Adrenal gland (tissue), 12 donors: ENCODE results near the gene CPVL. TPM values are rescaled to one million over a fixed set of nuclear protein-coding genes. Genes with fewer than 3 reads are reported as not detected.

Experiments used
- DNase-seq, 7 donors: peaks; one replicate each; pipeline ENCODE4 v3.0.0-alpha.2; 2019 to 2020
- H3K27ac ChIP-seq, 5 donors: fragments of 200-600 bp; sonication (generic) in 4 of 5; 1 replicate in 3 of 5; 2 replicates in 2 of 5; pipeline versions ENCODE4 v1.5.1 to v1.8.0; 2016 to 2020; ENCODE audit warnings: mild to moderate bottlenecking in 1 of 5
- H3K27me3 ChIP-seq: fragments of 200-600 bp; 2 replicates; pipeline ENCODE4 v1.8.0; 2021
- H3K36me3 ChIP-seq, 2 donors: fragments of 200-600 bp; replicated peaks in 1 of 2; 1 replicate in 1 of 2; 2 replicates in 1 of 2; pipeline versions ENCODE4 v1.5.1 to v1.8.0; 2018 to 2022
- H3K4me1 ChIP-seq, 2 donors: fragments of 200-600 bp; replicated peaks in 1 of 2; 1 replicate in 1 of 2; 2 replicates in 1 of 2; pipeline versions ENCODE4 v1.5.1 to v1.8.0; 2018 to 2021
- H3K4me3 ChIP-seq, 4 donors: fragments of 200-600 bp; sonication (generic) in 3 of 4; one replicate each; pipeline ENCODE4 v1.5.1; 2016 to 2018
- H3K9me3 ChIP-seq, 3 donors: fragments of 200-600 bp; sonication (generic) in 1 of 3; replicated peaks in 1 of 3; 1 replicate in 2 of 3; 2 replicates in 1 of 3; pipeline versions ENCODE4 v1.5.1 to v1.8.0; 2016 to 2021
- CTCF ChIP-seq, 6 experiments: fragments of 450-650 bp in 4 of 6; fragments of 200-600 bp in 2 of 6; sonication (generic) in 1 of 6; IDR thresholded peaks; 1 replicate in 5 of 6; 2 replicates in 1 of 6; pipeline versions ENCODE4 v1.5.1 to v1.8.0; 2016 to 2021; ENCODE audit warnings: antibody characterized with exemption in 6 of 6, mild to moderate bottlenecking in 2 of 6, moderate library complexity in 1 of 6
- POLR2A ChIP-seq, 2 donors: fragments of 450-650 bp; IDR thresholded peaks; one replicate each; pipeline ENCODE4 v1.6.1; 2017; ENCODE audit warnings: antibody characterized with exemption in 2 of 2, mild to moderate bottlenecking in 2 of 2, moderate library complexity in 1 of 2
- WGBS, 4 donors: extraction: QIAGEN DNeasy Blood & Tissue Kit in 2 of 4; methylation state at CpG; one replicate each; pipeline versions ENCODE4 v1.1.5 to v1.1.7; 2013 to 2017; 5-methylcytosine and 5-hydroxymethylcytosine counted together
- intact Hi-C, 2 donors: fragments of 100-400 bp; cut with DNase I; formaldehyde crosslinking; loops; one replicate each; pipeline versions ENCODE4 v1.14.1 to v1.15.0; 2022 to 2023
- polyA plus RNA-seq, 3 donors: library from polyadenylated mRNA; stranded (reverse); fragments of 200-250 nt in 2 of 3; fragments of 350-450 nt in 1 of 3; fragmentation: Illumina TruSeq in 1 of 3; extraction: RNeasy Lipid Tissue Mini Kit (QIAGEN cat#74804) in 1 of 3; gene quantifications; one replicate each; pipeline ENCODE4 v1.2.3, GENCODE V29; 2013 to 2014
- total RNA-seq, 9 donors: library from RNA; depleted of rRNA in 4 of 9; stranded (reverse); fragments of >200 nt in 4 of 9; fragments of 120-200 nt in 1 of 9; fragmentation: NEBNext Ultra II Directional in 1 of 9; extraction: Animal tissue kit (Norgen Biotek cat#: 25700) in 1 of 9; gene quantifications; one replicate each; pipeline versions ENCODE4 v1.1.0 to v1.2.4, GENCODE V29; 2013 to 2023
- donor health status: healthy with polysubstance abuse.
- donor health status: Bipolar disorder and iron deficiency.
- donor health status: DM: yes; HTN: yes; CAD: no.
- donor health status: DM: no; HTN: no; CAD: no.
- donor health status: DM: no; HTN: no; CAD: no.
- donor health status: DM: yes; HTN: yes; CAD: no.

Gene CPVL
- total and polyA plus RNA-seq, 12 donors, result 3.2 to 61.7 (median 32.7) TPM

GRCh38 chr7:29102558-29103151 lies 43.7 kb downstream of the CPVL start:
- Histone ChIP-seq H3K9me3 (no peaks in the 10 kb centered on the region), H3K4me3 (no peak overlapping the region), H3K4me1 (peaks cover 8 to 11% of the 10 kb centered on the region in 2 donors), H3K27ac (peak overlapping the region in 1 of 5 donors; percentile 55), H3K27me3 (no peaks in the 10 kb centered on the region), H3K36me3 (no peaks in the 10 kb centered on the region)
- peak; percentile 61 to 88 (median 69) for DNase-seq
- intact Hi-C loops, result loop anchor here in 1 of 2 donors (5.0 kb wide), 1 partner anchor 145 kb away; the partner anchor contains the start of gene TRIL
- TF ChIP-seq CTCF (IDR thresholded peaks at IDR 0.05) (peak; percentile 46 to 73 (median 62)), POLR2A (IDR thresholded peaks at IDR 0.05) (no peak)
- 5 to 7% (median 5%) methylated on average over 7 of the region's 7 CpGs for WGBS, 4 donors

GRCh38 chr7:29100924-29101323 lies 45.4 kb downstream of the CPVL start:
- H3K9me3 ChIP-seq, result no peaks in the 10 kb centered on the region
- no peak overlapping the region for H3K27ac ChIP-seq
- intact Hi-C loops, result loop anchor here in 1 of 2 donors (5.0 kb wide), 1 partner anchor 144 kb away; the partner anchor contains the start of gene TRIL
- peaks cover 8 to 11% of the 10 kb centered on the region in 2 donors for H3K4me1 ChIP-seq
- WGBS, 4 donors, result 50 to 75% (median 57%) methylated on average over 1 of the region's 1 CpG
- DNase-seq, result no peak
- H3K27me3 ChIP-seq, result no peaks in the 10 kb centered on the region
- H3K4me3 ChIP-seq, result no peak overlapping the region
- TF ChIP-seq POLR2A (IDR thresholded peaks at IDR 0.05) (no peak), CTCF (IDR thresholded peaks at IDR 0.05) (no peak)
- no peaks in the 10 kb centered on the region for H3K36me3 ChIP-seq

GRCh38 chr7:29099896-29100847 lies 46.2 kb downstream of the CPVL start:
- H3K4me3 ChIP-seq, result no peak overlapping the region
- intact Hi-C loops, result loop anchor here in 1 of 2 donors (5.0 kb wide), 1 partner anchor 143 kb away; the partner anchor contains the start of gene TRIL
- DNase-seq, result no peak
- no peak for TF ChIP-seq POLR2A (IDR thresholded peaks at IDR 0.05)
- no peak for TF ChIP-seq CTCF (IDR thresholded peaks at IDR 0.05)
- peaks cover 8 to 11% of the 10 kb centered on the region in 2 donors for H3K4me1 ChIP-seq
- no peaks in the 10 kb centered on the region for H3K36me3 ChIP-seq
- no peaks in the 10 kb centered on the region for H3K9me3 ChIP-seq
- H3K27me3 ChIP-seq, result no peaks in the 10 kb centered on the region
- peak overlapping the region in 2 of 5 donors; percentile 19 to 30 for H3K27ac ChIP-seq
- WGBS, 4 donors, result 63 to 87% (median 74%) methylated on average over 5 of the region's 5 CpGs

- WGBS, 4 donors, result 87 to 98% (median 91%) methylated on average over 5 of the region's 5 CpGs
- no peaks in the 10 kb centered on the region for H3K9me3 ChIP-seq
- H3K4me3 ChIP-seq, result no peak overlapping the region
- H3K4me1 ChIP-seq, result peaks cover 0 to 7% of the 10 kb centered on the region in 2 donors
- no peak for DNase-seq
- TF ChIP-seq POLR2A (IDR thresholded peaks at IDR 0.05) (no peak), CTCF (IDR thresholded peaks at IDR 0.05) (no peak)
- H3K27me3 ChIP-seq, result no peaks in the 10 kb centered on the region
- peak overlapping the region in 1 of 5 donors; percentile 1 for H3K27ac ChIP-seq
- intact Hi-C loops, result no loop called here
- H3K36me3 ChIP-seq, result no peaks in the 10 kb centered on the region
Measured at GRCh38 chr7:29096446-29096730, 49.9 kb downstream of the CPVL start.
